ENCODE measurements around the gene WFDC2.

WFDC2 gene

GRCh38 chr20:45507011-45507820, 37.7 kb downstream of the WFDC2 start:
- Histone ChIP-seq H3K4me3 (ENCODE audit: low read length) (no peak overlapping the region), H3K9me2 (replicated peaks; ENCODE audit: control insufficient read depth, low read length) (no peaks in the 10 kb centered on the region), H3K79me2 (ENCODE audit: control insufficient read depth, low read length) (no peaks in the 10 kb centered on the region), H3K27ac (ENCODE audit: low read depth, low read length) (no peak overlapping the region), H3K9me3 (ENCODE audit: control insufficient read depth, insufficient read depth, low read length) (no peaks in the 10 kb centered on the region), H3K4me1 (ENCODE audit: control insufficient read depth, low read length) (no peaks in the 10 kb centered on the region), H3F3A (ENCODE audit: control insufficient read depth, insufficient read depth) (no peaks in the 10 kb centered on the region), H3K4me2 (ENCODE audit: low read length) (no peak overlapping the region), H3K36me3 (ENCODE audit: control insufficient read depth, low read length) (no peaks in the 10 kb centered on the region), H3K27me3 (ENCODE audit: control insufficient read depth, low read length) (0 out of 2 replicates have a peak, but pooled peaks cover 5% of the 10 kb centered on the region), H4K20me1 (ENCODE audit: control insufficient read depth, insufficient read depth, low read depth, low read length) (no peaks in the 10 kb centered on the region)
- TF ChIP-seq CTCF (IDR thresholded peaks at IDR 0.05; ENCODE audit: low read depth, low read length, poor library complexity, severe bottlenecking) (no peak), EZH2phosphoT487 (IDR thresholded peaks at IDR 0.05; ENCODE audit: borderline replicate concordance, low read length) (no peak)

- Histone ChIP-seq H3K4me2 (ENCODE audit: low read length) (no peak overlapping the region), H3K36me3 (ENCODE audit: control insufficient read depth, low read length) (no peaks in the 10 kb centered on the region), H3K9me3 (ENCODE audit: control insufficient read depth, insufficient read depth, low read length) (no peaks in the 10 kb centered on the region), H3K4me3 (ENCODE audit: low read length) (no peak overlapping the region), H3K9me2 (replicated peaks; ENCODE audit: control insufficient read depth, low read length) (no peaks in the 10 kb centered on the region), H3K27ac (ENCODE audit: low read depth, low read length) (no peak overlapping the region), H4K20me1 (ENCODE audit: control insufficient read depth, insufficient read depth, low read depth, low read length) (no peaks in the 10 kb centered on the region), H3F3A (ENCODE audit: control insufficient read depth, insufficient read depth) (no peaks in the 10 kb centered on the region), H3K4me1 (ENCODE audit: control insufficient read depth, low read length) (no peaks in the 10 kb centered on the region), H3K27me3 (ENCODE audit: control insufficient read depth, low read length) (0 out of 2 replicates have a peak, but pooled peaks cover 7% of the 10 kb centered on the region), H3K79me2 (ENCODE audit: control insufficient read depth, low read length) (no peaks in the 10 kb centered on the region)
- TF ChIP-seq EZH2phosphoT487 (IDR thresholded peaks at IDR 0.05; ENCODE audit: borderline replicate concordance, low read length) (no peak), CTCF (IDR thresholded peaks at IDR 0.05; ENCODE audit: low read depth, low read length, poor library complexity, severe bottlenecking) (no peak)
These were observed 38.7 kb downstream of the WFDC2 start for GRCh38 chr20:45508068-45508886.

GRCh38 chr20:45509091-45509490, 39.5 kb downstream of the WFDC2 start:
- Histone ChIP-seq H3K36me3 (ENCODE audit: control insufficient read depth, low read length) (no peaks in the 10 kb centered on the region), H3K9me3 (ENCODE audit: control insufficient read depth, insufficient read depth, low read length) (no peaks in the 10 kb centered on the region), H3K4me1 (ENCODE audit: control insufficient read depth, low read length) (no peaks in the 10 kb centered on the region), H3K4me3 (ENCODE audit: low read length) (no peak overlapping the region), H3K9me2 (replicated peaks; ENCODE audit: control insufficient read depth, low read length) (no peaks in the 10 kb centered on the region), H3K27me3 (ENCODE audit: control insufficient read depth, low read length) (0 out of 2 replicates have a peak, but pooled peaks cover 7% of the 10 kb centered on the region), H3F3A (ENCODE audit: control insufficient read depth, insufficient read depth) (no peaks in the 10 kb centered on the region), H4K20me1 (ENCODE audit: control insufficient read depth, insufficient read depth, low read depth, low read length) (no peaks in the 10 kb centered on the region), H3K4me2 (ENCODE audit: low read length) (no peak overlapping the region), H3K27ac (ENCODE audit: low read depth, low read length) (no peak overlapping the region), H3K79me2 (ENCODE audit: control insufficient read depth, low read length) (no peaks in the 10 kb centered on the region)
- no peak for TF ChIP-seq CTCF (IDR thresholded peaks at IDR 0.05; ENCODE audit: low read depth, low read length, poor library complexity, severe bottlenecking)
